GM12801 (cell line): ENCODE measurements around the gene STK17A.

Experiments
- CTCF ChIP-seq: IDR thresholded peaks from one replicate; pipeline ENCODE4 v1.5.1; 2011; ENCODE audit warnings: control low read depth; ENCODE audit not compliant: insufficient read length; ENCODE audit errors: extremely low read depth

The STK17A gene

GRCh38 chr7:43557831-43558495 is 24.9 kb upstream of the STK17A start:
- no peak for TF ChIP-seq CTCF

DNA sequence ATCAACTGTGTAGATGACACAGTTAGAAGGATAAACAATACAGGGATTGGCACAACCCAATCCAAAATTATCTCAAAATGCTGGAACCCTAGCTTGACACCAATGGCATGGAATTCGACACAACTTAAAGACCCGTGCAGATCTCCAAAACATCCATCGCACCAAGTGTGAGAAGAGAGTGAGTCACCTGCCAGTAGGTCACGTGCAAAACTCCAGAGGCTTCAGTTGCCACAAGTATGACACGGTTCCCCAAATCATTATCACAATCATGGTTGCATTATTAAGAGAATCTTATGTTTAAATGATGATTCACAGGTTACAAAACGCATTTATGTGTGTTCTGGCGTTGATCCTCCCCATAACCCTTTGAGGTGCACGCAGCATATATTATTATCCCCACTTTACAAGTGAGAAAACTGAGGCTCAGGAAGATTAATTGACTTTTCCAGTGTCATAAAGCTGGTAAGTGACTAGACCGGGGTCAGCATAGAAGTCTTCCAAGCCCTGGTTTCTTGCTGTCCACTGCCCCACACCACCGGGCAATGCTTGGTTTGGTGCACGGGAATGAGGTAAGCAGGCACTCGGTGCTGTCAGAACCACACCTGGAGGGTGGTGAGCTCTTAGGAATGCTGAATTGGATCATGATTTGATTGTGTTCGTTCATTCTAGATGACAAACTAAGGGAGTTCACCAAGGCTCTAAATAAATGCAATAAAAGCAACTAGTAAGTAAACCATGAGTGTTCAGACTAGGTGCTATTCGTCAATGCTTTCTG is 23.6 kb upstream of the STK17A start:
- TF ChIP-seq CTCF: no peak

GRCh38 chr7:43559946-43560335 is 23.0 kb upstream of the STK17A start:
- no peak for TF ChIP-seq CTCF

DNA sequence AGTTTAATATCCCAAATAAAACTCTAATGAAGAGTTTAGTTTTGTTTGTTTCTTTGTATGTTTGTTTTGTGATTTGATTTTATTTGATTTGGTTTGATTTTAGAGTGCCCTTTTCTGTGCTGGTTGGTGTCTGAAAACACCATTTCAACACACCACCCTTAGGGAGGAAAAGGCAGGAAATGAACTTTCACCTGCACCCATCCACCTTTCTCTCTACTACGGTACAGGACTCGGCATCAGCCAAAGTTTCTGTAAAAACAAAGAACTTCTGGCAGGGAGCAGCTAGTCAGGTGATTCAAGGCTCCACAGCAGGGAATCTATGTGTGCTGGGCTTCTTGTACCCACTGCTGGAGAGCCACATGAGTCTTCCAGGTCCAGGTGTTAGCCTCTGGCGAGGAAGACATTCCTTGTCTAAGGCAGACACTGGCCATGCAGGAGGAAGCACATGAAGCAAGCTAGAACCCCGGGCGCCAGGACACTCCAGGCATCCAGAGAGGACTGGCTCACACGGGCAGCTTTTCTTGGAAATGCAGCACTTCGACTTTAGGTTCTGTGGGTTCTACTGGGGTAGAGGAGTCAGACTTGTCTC is 22.1 kb upstream of the STK17A start:
- TF ChIP-seq CTCF: no peak

DNA sequence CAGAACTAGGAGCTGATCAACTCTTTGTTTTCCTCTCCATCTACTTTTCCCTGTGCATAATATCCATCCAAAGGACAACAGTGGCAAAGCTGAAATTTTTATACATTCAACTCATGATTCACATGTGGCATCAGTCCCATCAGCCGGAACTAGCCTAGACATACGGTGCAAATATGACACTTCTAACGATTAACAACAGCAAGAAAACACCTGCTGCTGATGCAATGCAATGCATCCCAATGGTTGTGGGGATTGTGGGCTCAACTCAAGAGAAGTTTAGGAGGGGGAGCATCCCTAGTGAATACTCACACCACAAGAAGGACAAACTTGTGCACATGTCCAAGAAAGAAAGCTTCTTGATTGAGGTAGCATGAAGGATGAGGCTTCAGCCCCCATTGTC is 20.5 kb upstream of the STK17A start:
- no peak for TF ChIP-seq CTCF

GRCh38 chr7:43565786-43566185 is 17.1 kb upstream of the STK17A start:
- TF ChIP-seq CTCF: no peak

DNA sequence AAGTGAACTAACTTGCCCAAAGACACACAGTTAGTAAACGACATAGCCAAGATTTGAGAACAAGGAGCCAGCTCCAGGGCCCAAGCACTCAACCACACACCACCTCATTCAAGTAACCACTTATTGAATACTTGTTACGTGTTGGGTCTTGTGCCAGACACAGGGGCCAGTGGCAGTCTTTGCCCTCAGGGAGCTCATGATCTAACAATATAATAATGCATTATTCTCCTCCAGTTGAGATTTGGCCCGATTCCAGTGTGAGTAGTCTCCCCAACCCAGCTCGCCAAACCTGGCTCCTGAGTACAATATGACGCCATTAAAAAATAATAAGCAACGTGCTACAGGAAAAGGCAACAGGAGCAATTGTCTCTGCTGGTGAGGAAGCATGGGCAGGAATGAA is 14.4 kb upstream of the STK17A start:
- TF ChIP-seq CTCF: no peak
